ENCODE data around the gene MARCO. TPM values are rescaled to one million over a fixed set of nuclear protein-coding genes. Genes with fewer than 3 reads are reported as not detected.

MARCO gene
- total and polyA plus RNA-seq, 10 of the 15 experiments (the other 5 are each of a cell fraction or from before 2014, with no cell fraction given) = 0.13 to 0.67 (median 0.32) TPM; not detected in 5

DNA sequence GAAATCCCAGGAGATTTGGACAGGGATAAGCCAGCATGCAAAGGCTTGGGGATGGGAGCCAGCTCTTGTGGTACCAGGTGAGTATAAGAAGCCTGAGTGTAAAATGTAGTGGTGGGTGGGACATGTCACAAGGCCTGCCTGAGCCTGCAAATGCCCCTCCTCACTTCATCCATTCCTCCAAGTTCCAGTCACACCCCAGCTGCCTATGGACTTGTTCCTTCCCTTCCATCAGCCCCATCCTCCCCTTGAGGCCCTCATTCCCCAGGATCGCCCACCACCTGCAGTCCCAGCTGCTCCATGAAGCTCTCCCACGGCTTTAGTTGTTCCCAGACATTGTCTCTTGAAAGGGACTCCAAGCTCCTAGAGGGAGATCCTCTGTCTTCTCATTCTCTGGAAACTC, 81.5 kb downstream of the MARCO start:
- in situ Hi-C loops (cut with MboI) (no loop called here), intact Hi-C loops (cut with micrococcal nuclease; ENCODE audit: unreplicated experiment) (no loop called here)
- ChIA-PET CTCF (interaction anchor here (1.2 to 1.6 kb wide), 2 partner anchors 106 to 140 kb away, joined by 3 to 4 read pairs; no protein-coding TSS in a partner anchor), RAD21 (ENCODE audit: unreplicated experiment) (interaction anchor here (0.8 kb wide), 1 partner anchor 142 kb away, joined by 3 read pairs; no protein-coding TSS in a partner anchor), POLR2A (no interaction called here), SMC1A (ENCODE audit: uncharacterized antibody, unreplicated experiment) (no interaction called here)
- H3K4me2 ChIP-seq (ENCODE audit: control insufficient read depth, insufficient read depth) = no peak overlapping the region
- no peak overlapping the region for H3K4me3 ChIP-seq
- no peak overlapping the region for H3K27ac ChIP-seq (ENCODE audit: control insufficient read depth, insufficient read depth)
- no TSS peak for BruUV-seq (replicated peaks)
- no peak overlapping the region for H3K9ac ChIP-seq (ENCODE audit: control insufficient read depth, insufficient read depth, low read length)
- WGBS (ENCODE audit: insufficient coverage, insufficient replicate concordance, low lambda C conversion rate, missing lambda C conversion rate) = 0% methylated on average over 2 of the region's 2 CpGs
- DNase-seq (ENCODE audit: low read depth, low spot score) (no peak), ATAC-seq (no peak), FAIRE-seq (no peak)
- no peaks in the 10 kb centered on the region for H3K79me2 ChIP-seq (ENCODE audit: control insufficient read depth, insufficient read depth, low read length)
- no peaks in the 10 kb centered on the region; a peak in 2 of 4 replicates for H3K27me3 ChIP-seq (replicated peaks in 1 of 2; ENCODE audit: control insufficient read depth in 2 of 2, insufficient read depth in 2 of 2, low read length in 1 of 2)
- no peaks in the 10 kb centered on the region for H3K36me3 ChIP-seq (ENCODE audit: control insufficient read depth in 2 of 2, insufficient read depth in 2 of 2, low read length in 1 of 2)
- no peaks in the 10 kb centered on the region for H3K4me1 ChIP-seq (ENCODE audit: control insufficient read depth, insufficient read depth, low read length)
- no peaks in the 10 kb centered on the region for H4K20me1 ChIP-seq (ENCODE audit: control insufficient read depth, insufficient read depth)
- TF ChIP-seq SREBF2 (IDR thresholded peaks at IDR 0.05; ENCODE audit: low read length) (no peak), ZNF207 (IDR thresholded peaks at IDR 0.05; ENCODE audit: borderline replicate concordance) (no peak), STAT1 (conservative IDR thresholded peaks at IDR 0.05) (no peak), PAX8 (IDR thresholded peaks at IDR 0.05) (no peak), CUX1 (IDR thresholded peaks at IDR 0.05; ENCODE audit: insufficient replicate concordance, low read depth, low read length) (no peak), NR2C2 (IDR thresholded peaks at IDR 0.05; ENCODE audit: borderline replicate concordance, control insufficient read depth, insufficient read length, low read depth) (no peak), ZNF217 (IDR thresholded peaks at IDR 0.05) (no peak), SKIL (IDR thresholded peaks at IDR 0.05; ENCODE audit: low read depth, poor library complexity, severe bottlenecking) (no peak), CBFB (IDR thresholded peaks at IDR 0.05; ENCODE audit: low read depth) (no peak), ASH2L (IDR thresholded peaks at IDR 0.05; ENCODE audit: borderline replicate concordance, low read depth) (no peak), LARP7 (IDR thresholded peaks at IDR 0.05) (no peak), POLR2AphosphoS2 (IDR thresholded peaks at IDR 0.05; ENCODE audit: low read depth, low read length) (no peak), YY1 (IDR thresholded peaks at IDR 0.05; ENCODE audit: low read depth, low read length) (no peak)
- TF ChIP-seq, protein P1, sequence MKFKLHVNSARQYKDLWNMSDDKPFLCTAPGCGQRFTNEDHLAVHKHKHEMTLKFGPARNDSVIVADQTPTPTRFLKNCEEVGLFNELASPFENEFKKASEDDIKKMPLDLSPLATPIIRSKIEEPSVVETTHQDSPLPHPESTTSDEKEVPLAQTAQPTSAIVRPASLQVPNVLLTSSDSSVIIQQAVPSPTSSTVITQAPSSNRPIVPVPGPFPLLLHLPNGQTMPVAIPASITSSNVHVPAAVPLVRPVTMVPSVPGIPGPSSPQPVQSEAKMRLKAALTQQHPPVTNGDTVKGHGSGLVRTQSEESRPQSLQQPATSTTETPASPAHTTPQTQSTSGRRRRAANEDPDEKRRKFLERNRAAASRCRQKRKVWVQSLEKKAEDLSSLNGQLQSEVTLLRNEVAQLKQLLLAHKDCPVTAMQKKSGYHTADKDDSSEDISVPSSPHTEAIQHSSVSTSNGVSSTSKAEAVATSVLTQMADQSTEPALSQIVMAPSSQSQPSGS (IDR thresholded peaks at IDR 0.05; ENCODE audit: low read length) = no peak
- H2AFZ ChIP-seq (ENCODE audit: control insufficient read depth, low read depth, low read length) = no peak overlapping the region
- H3K9me3 ChIP-seq (replicated peaks; ENCODE audit: control insufficient read depth, insufficient read depth, low read length) = no peaks in the 10 kb centered on the region
